ENCODE measurements around the gene HCAR1.

DNA sequence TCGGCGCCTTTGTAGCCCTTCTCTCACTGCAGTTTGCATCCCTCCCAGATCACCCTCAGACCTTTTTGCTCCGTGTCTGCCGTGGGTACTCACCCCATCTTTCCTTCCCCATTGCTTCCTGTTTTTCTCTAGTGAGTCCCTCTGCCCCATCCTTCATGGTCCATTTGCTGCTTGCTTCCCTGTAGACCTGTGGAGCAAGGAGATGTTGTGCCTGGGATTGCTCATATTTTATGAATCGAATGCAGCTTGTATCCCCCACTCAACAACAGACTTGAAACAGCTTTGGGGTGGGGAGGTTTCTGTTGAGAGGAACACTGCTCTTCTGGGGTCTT is 22.6 kb upstream of the HCAR1 start:
- TF ChIP-seq, protein P1, sequence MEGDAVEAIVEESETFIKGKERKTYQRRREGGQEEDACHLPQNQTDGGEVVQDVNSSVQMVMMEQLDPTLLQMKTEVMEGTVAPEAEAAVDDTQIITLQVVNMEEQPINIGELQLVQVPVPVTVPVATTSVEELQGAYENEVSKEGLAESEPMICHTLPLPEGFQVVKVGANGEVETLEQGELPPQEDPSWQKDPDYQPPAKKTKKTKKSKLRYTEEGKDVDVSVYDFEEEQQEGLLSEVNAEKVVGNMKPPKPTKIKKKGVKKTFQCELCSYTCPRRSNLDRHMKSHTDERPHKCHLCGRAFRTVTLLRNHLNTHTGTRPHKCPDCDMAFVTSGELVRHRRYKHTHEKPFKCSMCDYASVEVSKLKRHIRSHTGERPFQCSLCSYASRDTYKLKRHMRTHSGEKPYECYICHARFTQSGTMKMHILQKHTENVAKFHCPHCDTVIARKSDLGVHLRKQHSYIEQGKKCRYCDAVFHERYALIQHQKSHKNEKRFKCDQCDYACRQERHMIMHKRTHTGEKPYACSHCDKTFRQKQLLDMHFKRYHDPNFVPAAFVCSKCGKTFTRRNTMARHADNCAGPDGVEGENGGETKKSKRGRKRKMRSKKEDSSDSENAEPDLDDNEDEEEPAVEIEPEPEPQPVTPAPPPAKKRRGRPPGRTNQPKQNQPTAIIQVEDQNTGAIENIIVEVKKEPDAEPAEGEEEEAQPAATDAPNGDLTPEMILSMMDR (conservative IDR thresholded peaks at IDR 0.05 in 1 of 2, IDR thresholded peaks at IDR 0.05 in 1 of 2; ENCODE audit: extremely low read depth in 1 of 2, insufficient read depth in 1 of 2, low read depth in 1 of 2, low read length in 2 of 2) = no peak
- TF ChIP-seq EZH2 (IDR thresholded peaks at IDR 0.05; ENCODE audit: borderline replicate concordance, low read length) = no peak

Measured in mammary epithelial cell (primary cell).